GM18511 (cell line): ENCODE measurements around the gene GALNT2.

ENCODE experiments used
- ATAC-seq: cut with Tn5 transposase; IDR thresholded peaks from one replicate; pipeline ENCODE4 v1.9.1; 2021; ENCODE audit warnings: mild to moderate bottlenecking, moderate library complexity; ENCODE audit not compliant: unreplicated experiment

Gene GALNT2

DNA sequence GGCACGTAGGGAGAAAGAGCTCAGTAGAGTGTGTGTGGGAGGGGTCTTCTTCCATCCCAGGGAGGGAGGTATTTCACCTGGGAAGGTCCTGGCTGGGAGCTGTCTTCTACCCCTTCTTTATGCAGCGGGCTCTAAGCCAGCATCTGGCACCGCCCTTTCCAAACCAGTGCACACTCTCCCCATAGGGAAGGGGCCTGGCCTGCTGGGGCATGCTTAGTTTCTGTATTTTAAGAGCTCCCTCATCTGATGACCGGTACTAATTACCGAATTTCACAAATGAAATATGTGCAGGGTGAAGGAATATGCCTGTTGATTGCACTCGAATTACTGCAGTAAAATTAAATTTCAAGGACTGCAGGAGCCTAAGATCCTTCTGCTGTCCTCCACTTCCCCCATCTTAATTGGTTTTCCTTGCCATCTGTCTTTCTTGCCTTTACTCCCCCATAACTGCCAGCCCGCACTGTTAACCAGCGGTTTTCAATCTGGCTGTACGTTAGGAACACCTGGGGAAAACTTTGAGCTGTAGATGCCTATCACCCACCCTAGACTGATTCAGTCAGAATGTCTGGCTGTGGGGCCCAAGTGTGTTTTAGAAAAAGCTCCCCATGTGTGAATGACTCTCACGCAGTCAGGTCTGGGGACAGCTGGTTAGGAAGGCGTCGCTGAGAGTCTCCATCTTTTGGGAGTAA lies 20.1 kb downstream of the GALNT2 start:
- no peak for ATAC-seq

DNA sequence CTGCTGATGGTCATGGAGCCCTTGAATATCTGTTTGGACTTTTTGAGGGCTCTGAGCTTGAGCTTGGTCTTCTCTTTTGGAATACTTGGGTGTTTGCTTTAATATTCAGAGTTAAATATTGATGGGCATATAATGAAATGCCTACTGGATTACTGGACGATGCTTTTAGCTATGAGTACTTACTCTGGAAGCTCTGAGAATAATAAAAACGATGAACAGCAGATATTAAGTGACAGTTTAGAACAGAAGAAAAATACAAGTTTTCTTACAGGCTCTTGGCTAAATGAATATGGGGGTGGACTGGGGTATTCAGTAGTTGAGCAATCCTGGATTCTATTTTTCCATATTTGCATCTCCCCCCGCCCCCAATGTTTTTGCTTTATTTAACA lies 20.7 kb downstream of the GALNT2 start:
- no peak for ATAC-seq

DNA sequence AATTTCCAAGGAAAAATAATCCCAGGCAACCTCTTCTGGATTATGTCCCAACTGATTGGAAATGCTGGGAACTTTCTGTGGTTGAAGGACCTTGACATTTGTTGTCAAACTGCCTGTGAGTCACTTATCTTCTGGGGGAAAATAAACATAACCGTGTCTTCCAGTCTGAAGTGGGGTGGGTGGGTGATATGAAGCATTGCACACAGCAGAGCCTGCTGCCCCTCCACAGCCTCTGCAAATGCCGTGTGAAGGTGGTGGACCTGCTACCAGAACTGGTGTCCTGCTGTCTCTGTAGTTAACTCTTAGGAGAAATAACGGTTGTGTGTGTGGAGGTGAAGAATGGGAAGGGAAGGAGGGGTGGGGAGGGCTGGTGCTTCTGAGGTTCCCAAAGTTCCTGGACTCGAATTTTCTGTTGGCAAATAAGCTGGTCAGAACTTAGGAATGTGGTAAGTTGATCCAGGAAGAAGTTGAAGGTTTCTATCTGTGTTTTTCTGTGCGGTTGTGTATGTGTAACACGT lies 23.2 kb downstream of the GALNT2 start:
- no peak for ATAC-seq

DNA sequence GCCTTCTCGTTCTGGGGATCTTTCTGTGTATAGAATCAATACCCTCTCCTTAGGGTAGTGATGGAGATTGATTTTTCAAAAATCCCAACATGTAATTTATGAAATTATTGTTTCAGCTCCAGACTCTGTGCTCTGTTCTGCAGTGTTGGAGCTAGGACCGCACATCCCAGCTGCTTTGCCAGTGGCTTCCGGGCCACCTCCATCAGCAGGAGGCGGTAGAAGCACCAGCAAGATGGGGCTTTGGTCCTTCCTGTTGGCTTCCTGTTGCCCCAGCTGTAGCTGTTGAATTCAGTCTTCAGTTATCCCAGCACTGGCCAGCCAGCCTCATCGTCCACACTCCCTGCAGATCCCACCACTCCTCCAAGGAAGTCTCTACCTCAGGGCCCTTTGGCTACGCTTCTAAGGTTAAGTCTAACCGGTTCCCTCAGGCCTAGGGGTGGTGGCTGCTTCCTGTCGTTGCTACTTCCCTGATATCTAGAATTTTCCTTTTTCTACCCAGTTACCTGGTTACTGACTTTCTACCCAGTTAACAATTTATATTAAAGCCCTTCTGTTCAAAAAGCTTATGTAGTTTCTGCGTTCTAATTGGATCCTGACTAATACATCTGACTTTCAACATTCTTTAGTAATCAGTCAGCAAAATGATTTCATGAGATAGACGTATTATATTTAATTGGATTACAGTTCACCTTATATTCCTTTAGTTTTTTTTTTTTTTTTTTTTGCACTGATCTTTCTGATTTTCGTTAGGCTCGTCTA lies 24.6 kb downstream of the GALNT2 start:
- no peak for ATAC-seq

DNA sequence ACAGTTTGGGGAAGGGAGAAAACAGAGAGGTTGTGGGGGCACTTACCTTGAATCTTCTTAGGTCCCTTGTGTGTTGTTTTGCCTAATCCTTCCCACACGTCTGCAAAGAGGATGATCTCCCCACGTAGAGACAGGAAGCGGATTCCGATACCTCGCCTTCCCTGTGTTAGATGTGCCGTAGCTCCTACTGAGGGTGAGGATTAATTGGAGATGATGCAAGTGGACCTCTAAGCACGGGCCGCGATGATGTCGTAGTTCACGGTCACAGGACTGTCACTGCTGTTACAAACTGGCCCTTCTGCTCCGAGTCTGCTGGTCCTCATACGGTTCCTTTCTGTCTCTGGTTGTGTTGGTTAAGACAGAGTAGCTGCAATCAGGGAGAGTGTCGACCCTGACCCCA lies 27.7 kb downstream of the GALNT2 start:
- ATAC-seq = no peak

DNA sequence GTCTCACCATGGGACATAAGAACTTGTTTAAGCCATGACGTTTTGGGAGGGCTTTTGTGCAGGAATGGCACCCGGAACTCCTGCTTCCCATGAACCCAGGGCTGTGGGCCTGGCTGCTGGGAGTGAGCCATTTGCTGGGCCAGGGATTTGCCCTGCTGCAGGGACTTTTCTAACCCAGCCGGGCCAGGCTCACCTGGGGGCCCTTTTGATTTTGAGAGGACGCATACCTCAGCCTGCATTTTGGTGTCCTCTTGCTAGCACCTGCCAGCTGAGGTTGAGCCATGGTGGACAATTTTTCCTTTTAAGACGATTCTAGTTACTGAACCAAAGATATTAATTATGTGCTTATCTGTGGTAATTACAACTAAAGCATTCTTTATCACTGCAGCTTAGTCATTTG lies 28.9 kb downstream of the GALNT2 start:
- no peak for ATAC-seq

DNA sequence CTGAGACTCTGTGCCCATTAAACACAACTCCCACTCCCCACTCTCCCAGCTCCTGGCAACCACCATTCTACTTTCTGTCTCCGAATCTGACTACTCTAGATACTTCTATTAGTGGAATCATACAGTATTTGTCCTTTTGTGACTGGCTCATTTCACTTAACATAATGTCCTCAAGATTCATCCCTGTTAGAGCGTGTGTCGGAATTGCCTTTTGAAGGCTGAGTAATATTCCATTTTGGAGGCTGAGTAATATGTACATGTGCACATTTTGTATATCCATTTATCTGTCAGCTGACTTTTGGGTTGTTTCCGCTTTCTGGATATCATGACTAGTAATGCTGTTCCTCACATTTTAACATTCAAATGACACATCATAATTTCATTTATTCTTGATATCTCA lies 30.3 kb downstream of the GALNT2 start:
- ATAC-seq = no peak

DNA sequence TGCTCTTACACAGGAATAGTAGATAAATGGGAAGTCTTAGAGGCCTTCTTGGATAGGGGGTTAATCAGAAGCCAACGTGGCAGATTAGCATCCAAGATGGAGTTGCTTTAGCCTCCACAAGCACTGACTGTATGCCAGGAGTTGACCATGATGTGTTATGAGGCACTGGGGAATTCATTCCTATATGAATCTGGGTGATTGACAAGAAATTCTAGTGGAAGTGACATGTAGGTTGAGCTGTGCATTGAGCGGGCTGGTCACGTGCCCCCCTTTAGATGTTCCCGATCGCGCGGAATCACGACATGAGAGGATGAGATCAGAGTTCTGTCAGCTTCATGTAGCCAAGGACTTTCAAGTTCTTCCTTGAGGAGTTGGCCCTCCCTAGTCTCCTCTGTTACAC lies 31.7 kb downstream of the GALNT2 start:
- no peak for ATAC-seq

DNA sequence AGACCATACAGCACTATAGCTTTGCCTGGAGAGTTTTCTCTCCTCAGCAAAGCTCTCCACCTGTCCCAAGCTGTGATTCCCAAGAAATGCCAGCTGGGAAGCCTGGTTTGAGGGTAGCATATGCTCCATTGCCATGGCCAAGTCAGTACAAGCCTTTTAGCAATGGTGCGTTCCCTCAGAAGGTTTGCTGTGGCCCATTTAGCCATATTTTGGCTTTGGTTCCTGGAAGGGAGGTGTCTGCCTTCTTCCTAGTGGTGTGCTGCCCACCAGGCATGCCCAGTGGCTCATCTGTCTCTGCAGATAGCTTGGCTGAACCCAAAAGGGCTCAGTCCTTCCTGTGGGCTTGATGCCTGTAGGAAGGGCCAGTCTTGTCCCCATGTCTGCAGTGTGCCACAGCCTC lies 32.4 kb downstream of the GALNT2 start:
- no peak for ATAC-seq

DNA sequence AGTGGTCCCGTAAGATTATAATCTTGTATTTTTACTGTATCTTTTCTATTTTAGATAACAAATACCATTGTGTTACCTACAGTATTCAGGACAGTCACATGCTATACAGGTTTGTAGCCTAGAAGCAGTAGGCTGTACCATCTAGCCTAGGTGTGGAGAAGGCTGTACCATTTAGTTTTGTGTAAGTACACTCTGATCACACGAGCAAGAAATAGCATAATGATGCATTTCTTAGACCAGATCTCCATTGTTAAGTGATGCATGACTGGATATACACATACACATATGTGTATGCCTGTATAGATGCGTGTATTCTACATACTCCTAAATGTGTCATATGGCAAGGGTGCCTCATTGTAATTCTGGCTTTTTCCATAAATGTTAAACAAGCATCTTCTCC lies 33.9 kb downstream of the GALNT2 start:
- ATAC-seq = no peak

DNA sequence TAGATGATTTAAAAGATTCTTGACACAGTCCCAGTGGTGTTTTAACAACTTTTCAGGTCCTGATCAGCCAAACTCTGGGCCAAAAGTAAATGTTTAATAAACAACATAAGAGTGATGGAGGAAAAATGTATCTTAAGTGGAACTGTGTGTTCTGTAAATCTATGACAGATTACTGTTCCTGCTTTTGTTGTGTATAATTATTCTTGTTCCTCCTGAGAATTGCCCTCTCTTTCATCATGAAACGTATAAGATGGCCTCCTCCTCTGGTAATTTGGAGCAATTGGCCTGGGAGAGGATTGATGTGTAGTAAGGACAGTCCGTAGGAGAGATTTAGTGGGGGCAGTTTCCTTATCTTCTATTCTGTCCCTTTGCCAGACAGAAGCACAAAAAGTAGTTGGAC lies 34.5 kb downstream of the GALNT2 start:
- no peak for ATAC-seq

DNA sequence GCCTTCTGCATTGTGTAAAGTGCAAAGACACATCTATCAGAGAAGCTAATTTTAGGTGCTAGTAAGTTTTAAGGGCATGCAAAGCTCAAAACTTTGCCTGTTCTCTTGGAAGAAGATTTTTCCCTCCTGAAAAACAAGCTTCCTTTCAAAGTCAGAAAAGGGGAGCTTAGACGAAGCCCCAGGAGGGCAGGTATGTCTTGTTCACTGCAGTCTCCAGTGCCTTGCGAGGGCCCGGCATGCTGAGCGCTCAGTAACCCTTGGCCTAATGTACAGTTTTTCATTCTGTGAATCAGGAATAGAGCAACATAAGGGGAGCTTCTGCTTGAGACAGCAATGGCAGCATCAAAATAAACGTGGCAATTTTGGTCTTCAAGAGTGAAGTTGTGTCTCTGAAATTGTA lies 35.0 kb downstream of the GALNT2 start:
- no peak for ATAC-seq

DNA sequence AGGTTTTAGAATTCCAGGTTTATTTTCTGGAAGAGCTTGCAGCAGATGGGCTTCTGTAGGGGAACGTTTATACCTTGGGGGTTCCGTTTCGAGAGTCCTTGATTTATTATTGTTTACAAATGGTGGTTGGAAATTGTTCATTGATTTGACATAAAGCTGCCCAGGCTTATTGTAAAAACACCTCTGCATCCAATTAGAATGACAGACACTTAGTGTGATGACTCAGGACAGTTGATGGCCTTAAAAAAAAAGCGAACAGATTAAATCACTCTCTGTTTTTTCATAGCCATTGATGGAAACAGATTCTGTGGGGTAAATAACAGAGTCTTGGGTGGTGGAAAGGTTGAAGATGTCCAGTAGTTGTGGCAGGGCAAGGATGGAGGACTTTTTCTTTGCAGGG lies 35.4 kb downstream of the GALNT2 start:
- no peak for ATAC-seq

DNA sequence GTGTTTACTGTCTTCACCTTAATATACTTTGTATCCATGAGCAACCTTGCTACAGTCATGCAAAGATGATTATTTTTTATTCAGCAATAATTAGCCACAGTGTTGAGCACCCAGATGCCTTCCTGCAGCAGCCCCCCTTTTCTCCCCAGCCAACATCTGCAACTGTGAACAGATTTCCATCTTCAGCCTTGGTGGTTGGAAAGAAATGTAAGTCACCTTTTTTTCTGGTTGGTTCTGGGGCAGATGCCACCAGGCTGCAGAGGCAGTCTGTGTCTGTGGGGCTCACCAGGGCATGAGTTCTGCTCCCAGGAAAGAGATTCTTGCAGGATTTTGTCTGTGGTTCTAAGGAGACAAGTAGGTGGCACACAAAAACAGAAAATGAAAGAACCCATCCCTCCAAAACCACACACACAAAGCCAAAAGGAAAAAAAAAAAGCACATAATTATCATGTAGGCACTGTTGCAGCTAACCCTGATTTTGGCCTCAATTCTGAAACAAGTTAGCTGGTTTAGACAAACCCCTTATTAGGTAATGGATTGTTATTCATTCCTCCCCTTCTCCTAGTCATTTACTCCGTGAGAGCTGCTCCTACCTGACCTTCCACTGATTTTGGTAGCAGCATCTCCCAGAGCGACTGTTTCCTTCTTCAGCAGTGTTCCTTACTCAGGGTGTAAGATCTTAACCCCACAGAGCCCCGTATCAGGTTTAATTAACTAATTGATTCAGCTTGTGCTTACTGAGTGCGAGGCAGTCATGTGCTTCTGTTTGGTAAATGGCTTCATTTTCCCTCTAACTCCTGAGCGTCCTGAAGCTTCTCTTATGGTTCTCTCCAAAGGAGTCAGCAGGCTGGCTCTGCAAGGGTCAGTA lies 36.5 kb downstream of the GALNT2 start:
- ATAC-seq = no peak

DNA sequence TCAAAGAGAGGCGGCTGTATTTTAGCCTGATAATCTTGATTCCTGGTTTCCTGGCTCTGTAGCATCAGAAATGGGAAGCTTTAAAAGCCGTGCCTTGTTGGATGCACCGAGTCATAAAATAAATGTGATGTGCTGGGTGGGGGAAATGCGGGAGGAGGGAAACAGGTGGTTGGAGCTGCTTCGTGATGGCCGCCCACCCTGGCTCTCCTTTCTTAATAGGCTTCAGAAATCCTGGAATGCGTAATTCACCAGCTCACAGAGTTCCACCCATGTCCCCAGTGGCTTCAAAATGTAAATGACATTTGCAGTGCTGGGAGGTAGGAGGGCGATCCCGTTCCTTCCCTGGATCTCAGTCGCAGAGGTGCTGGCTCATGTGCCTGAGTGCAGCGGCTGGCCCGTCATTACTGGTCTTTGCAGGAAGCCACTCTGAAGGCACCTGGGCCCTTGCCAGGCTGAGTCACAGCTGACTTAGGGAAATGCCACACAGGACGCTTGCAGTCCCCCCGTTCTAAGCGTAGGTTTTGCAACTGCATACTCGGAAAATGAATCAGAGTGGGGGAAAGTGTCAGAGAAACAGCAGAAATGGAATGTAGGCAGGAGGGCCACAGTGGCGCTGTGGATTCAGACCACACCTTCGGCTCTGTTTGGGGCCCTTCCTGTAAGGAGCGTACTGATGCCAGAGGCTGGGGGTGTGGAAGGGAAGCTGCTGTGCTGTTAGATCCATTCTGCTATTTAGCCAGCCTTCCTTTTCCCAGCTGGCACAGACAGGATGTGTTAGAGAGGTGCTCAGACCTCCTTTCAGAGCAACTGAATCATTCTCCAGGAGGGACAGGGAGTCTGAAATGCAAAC lies 37.6 kb downstream of the GALNT2 start:
- ATAC-seq = peak; percentile 60

DNA sequence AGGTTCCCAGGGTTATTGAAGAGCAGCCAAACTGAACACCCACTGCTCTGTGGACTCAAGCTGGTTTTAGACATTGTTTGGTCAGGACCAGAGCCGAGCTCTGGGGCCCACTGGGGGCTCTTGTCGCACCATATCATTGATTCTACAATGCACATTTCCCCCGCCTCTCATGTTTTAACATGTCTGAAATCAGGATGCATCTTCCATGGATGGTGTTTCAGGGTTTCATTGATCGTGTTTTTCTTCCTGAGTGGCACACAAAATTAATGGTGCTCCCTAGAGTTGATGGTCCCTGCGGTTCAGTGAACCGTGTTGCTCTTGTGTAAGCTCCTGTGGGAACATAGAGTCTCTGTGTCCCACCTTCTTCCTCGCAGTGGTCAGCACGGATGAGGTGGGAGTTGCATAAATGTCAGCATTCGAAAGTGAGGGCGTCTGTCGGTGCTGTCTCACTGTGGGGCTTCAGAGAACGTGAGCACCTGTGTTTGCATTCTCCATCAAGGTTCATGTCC lies 38.3 kb downstream of the GALNT2 start:
- ATAC-seq = no peak

DNA sequence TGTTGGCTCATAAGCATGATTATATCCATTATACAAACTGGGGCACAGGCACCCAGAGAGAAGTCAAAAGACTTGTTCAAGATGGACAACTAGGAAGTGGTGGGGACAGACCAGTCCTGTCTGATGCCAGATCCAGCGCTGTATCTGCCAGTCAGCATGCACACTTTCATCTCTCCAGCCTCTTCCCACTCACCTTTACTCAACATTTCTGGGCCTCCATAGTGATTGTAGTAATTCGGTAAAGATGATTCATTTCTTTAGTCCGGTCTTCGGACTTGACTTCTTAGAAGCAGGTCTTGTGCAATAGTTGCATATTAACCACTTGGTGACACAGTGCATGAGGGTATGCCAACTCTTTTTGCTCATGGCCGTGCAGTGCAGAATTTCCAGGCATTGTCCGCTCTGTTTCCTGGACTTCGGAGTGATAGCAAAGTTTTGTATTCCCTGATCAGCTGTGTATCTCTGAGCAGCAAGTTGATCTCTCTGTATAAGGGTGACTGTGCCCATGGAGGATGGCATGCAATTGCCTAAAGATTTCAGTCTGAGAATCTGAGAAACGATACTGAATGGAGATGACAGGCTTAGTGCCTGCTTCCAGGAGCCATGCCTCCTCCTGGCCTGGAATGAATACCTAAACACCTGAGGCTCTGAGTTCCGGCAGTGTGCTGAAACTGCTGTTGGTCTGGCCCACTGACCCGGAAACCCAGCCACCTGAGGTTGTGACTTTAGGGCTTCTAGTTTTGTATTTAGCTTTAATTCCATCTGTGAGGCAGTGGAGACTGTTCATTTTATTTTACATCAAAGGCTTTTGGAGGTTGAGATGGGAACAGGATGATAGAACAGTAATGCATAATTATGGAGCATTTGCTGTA lies 39.0 kb downstream of the GALNT2 start:
- peak; percentile 31 for ATAC-seq

DNA sequence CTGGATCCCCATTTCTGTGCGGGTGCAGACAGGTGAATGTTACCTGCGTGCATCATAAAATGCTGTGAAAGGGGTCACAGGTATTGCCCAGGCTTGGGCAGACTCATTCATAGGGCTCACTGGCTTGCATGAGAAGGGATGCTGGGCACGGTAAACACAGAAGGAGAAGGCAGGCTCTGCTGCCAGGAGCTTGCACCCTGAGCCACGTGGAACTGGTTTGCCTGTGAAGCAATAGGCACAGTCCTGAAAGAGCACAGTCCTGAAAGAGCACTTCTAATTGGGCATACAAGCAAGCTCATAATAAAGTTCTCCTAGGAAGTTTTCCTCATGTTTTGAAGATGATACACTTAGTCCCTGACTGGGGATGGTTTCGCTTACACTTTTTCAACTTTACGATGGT lies 40.9 kb downstream of the GALNT2 start:
- ATAC-seq = no peak

DNA sequence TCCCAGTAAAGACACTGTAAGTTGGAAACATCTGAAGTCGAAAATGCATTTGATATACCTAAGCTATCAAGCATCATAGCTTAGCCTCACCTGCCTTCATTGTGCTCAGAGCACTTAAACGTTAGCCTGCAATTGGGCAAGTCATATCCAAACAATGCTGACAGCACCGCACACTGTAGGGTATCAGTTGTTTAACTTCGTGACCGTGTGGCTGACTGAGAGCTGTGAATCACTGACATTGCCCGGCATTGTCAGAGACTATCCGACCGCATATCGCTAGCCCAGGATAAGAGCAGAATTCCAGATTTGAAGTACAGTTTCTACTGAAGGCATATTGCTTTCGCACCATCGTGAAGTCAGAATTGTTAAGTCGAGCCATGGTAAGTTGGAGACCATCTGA lies 41.5 kb downstream of the GALNT2 start:
- no peak for ATAC-seq
